GM12873 (cell line): ENCODE results near the gene MYDGF.

Experiments used
- TF ChIP-seq, protein P1 (sequence below): IDR thresholded peaks from 2 replicates; pipeline ENCODE4 v1.5.1; 2012; ENCODE audit warnings: low read depth, mild to moderate bottlenecking, moderate library complexity, low read length, control low read depth; ENCODE audit not compliant: insufficient read depth; ENCODE audit errors: missing control alignments

Gene MYDGF

DNA sequence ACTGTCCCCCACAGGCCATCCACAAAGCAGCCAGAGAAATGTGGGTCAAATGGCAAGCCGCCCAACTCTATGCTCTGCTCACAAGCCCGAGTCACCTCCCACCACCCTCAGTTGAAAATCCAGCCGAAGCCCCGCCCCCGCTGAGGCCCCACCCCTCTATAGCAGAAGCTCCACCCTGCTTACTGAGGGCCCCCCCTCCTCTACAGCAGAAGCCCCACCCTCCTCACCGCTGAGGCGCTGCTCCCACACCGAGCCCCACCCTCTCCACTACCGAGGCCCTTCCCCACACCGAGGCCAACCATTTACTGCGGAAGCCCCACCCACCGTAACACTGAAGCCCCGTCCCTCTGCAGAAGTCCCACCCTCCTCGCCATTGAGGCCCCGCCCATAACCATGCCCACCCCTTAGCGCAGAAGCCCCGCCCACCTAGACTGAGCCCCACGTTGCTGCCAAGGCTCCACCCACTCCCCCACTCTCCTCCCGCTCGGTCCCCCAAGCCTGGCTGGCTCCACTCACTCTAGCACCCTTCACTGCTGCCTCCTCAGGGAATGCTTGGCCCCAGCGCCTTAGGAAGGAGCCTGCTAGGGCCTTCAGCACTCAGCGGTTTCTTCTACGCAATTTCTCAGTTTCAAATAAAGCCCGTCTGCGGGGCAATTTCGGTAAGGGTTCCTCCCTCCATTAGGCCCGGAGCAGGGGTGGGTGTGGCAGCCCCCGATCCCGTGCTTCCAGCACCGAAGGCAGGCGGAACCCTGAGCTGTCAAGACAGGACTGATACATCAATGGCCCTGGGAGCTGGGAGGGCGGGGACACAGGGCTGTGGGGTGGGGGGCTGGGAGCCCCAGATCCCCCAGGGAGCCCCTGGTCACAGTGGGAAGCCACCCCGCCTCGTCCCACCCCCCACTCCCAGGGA lies 9.0 kb upstream of the MYDGF start:
- TF ChIP-seq, protein P1, sequence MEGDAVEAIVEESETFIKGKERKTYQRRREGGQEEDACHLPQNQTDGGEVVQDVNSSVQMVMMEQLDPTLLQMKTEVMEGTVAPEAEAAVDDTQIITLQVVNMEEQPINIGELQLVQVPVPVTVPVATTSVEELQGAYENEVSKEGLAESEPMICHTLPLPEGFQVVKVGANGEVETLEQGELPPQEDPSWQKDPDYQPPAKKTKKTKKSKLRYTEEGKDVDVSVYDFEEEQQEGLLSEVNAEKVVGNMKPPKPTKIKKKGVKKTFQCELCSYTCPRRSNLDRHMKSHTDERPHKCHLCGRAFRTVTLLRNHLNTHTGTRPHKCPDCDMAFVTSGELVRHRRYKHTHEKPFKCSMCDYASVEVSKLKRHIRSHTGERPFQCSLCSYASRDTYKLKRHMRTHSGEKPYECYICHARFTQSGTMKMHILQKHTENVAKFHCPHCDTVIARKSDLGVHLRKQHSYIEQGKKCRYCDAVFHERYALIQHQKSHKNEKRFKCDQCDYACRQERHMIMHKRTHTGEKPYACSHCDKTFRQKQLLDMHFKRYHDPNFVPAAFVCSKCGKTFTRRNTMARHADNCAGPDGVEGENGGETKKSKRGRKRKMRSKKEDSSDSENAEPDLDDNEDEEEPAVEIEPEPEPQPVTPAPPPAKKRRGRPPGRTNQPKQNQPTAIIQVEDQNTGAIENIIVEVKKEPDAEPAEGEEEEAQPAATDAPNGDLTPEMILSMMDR: no peak

DNA sequence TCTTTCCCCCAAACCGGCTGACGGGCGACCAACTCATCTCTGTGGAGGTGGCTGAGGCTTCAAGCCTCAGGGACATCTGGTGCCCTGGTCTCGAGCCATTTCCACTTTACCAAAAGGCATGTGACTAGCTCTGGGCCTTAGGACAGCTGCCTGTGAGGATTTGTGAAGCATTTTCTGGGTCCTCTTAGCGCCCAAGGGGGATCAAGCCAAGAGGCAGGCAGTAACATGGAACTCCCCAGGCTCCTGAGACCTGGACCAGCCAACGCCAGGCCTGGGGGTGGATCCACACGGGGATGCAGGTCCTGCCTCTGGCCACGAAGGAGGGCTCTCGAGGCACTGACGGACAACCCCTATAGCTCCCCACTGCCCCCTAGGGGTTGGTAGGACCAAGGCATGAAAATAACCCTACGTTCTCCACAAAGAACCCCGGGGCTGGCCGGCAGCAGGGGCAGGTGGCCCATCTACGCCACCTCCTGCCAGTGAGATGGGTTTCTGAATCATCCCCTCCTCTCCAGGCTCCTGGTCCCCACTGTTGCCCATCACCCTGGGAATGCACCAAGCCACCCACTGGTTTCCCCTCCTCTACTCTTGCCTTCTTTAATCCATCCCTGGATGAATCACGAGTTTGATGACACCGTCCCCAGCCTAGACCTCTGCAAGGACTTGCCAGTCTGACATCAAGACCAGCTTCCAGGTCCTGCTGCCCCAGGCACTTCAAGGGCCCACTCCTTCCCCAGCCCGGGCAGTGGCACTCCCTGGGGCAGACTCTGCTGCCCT lies 7.0 kb upstream of the MYDGF start:
- TF ChIP-seq, protein P1: peak; percentile 73

DNA sequence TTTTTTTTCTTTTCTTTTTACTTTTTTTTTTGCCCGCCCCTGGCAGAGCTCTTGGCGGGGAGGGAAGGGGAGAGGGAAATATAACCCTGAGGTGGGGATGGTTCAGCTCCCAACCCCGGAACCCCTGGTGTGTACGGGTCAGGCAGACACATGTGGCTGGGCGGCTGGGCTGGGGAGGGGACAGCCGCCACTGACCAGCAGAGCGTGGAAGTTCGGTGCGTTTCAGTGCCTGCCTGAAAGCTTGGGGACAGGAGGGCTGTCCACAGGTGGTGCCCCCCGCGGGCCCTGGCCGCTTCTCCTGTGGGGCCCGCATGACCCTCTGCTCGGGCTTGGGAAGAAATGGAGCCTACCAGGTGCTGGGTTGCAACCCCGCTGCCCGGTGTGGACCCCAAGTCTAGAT lies 5.2 kb upstream of the MYDGF start:
- TF ChIP-seq, protein P1: no peak

DNA sequence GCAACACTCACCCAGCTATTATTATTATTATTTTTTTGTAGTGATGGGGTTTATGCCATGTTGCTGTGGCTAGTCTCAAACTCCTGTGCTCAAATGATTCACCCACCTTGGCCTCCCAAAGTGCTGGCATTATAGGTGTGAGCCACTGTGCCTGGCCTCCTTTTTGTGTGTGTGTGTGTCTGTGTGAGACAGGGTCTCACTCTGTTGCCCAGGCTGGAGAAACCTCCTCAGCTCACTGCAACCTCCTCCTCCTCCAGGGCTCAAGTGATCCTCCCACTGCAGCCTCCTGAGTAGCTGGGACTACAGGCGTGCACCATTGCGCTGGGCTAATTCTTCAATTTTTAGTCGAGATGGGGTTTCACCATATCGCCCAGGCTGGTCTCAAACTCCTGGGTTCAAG lies 3.6 kb upstream of the MYDGF start:
- TF ChIP-seq, protein P1: no peak

DNA sequence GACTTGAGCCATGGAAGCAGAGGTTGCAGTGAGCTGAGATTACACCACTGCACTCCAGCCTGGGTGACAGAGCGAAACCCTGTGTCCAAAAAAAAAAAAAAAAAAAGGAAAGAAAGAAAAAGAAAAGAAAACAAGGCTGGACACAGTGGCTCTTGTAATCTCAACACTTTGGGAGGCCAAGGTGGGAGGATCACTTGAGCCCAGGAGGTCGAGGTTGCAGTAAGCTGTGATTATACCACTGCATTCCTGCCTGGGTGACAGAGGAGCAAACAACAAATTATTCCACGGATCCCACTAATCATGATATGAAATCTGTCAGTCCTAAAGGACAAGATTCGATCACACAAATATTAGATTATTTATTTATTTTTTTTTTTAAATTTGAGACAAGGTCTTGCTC lies 3.1 kb upstream of the MYDGF start:
- TF ChIP-seq, protein P1: no peak

DNA sequence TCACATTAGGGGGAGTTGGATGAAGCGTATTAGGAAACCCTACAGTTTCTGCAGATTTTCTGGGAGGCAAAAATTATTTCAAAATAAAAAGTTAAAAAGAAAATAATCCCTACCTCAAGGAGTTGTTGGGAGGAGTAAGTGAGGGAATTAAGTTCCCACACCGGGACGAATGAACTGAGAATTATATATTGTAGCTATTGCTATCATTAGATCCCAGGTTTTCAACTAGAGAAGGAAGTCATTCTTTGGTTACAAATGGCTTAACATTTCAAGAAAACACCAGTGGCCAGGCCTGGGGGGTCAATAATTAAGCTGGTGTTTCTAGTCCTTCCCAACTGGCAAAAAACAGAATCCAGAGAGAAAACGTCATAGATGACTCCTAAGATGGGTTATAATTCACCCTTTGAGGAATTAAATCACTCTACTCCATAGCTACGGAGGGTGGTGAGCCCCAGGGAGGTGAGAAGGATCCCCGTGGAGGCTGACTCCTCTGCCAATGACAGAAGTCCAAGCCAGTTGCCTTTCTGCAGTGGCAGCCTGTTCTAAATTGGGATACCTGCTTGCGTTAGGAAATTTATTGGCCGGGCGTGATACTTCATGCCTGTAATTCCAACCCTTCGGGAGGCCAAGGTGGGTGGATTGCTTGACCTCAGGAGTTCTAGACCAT lies 1.2 kb upstream of the MYDGF start:
- TF ChIP-seq, protein P1: no peak

DNA sequence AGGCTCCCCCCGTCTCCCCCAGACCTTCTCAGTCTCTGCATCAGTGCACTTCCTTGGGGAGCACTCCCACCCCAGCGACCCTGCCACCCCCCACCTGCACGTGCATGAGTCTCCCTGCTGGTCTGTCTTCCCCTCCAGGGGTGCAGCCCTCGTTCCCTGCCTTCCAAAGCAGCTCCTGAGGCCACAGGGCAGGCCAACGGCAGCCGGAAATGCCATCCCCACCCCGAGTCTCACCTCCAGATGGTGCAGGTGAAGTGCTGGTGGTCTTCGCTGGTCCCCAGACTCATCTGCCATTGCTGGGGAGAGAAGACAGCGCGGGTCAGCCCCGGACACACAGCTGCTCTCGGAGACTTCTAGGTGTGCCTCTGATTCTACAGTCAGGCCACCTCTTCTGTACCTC lies 5.5 kb downstream of the MYDGF start:
- TF ChIP-seq, protein P1: no peak
